Suprapubic skin (tissue), 3 donors: ENCODE measurements around the gene GRXCR1.

Experiments used
- POLR2AphosphoS5 ChIP-seq, 3 donors: sonication (generic); formaldehyde crosslinking; IDR thresholded peaks; one replicate each; pipeline ENCODE4 v1.6.1; 2017; ENCODE audit warnings: antibody characterized with exemption in 3 of 3
- TF ChIP-seq, protein P1 (sequence below), 2 donors: fragments of 200-600 bp in 1 of 2; fragments of 450-650 bp in 1 of 2; sonication (generic) in 1 of 2; IDR thresholded peaks; one replicate each; pipeline ENCODE4 v1.5.1; 2016 to 2019; ENCODE audit warnings: antibody characterized with exemption in 2 of 2, mild to moderate bottlenecking in 1 of 2, moderate library complexity in 1 of 2

DNA sequence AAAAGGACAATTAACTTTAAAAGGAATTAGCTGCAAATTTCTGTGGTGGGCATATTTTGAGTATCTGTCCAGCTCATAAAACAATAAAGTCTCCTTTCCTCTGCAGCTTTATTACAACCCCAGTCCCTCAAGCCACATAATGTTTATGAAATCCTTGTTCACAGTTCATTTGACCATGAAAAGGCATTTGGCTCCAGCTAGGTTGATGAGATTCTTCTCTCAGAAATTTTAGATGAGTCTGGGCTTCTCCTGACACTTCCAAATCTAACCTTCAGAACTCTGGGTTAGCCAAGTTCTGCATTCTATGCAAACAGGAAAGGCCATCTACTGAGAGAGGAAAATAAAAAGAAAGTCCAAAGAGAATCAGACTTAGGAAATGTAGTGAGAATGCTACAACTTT, 156.8 kb downstream of the GRXCR1 start:
- TF ChIP-seq, protein P1, sequence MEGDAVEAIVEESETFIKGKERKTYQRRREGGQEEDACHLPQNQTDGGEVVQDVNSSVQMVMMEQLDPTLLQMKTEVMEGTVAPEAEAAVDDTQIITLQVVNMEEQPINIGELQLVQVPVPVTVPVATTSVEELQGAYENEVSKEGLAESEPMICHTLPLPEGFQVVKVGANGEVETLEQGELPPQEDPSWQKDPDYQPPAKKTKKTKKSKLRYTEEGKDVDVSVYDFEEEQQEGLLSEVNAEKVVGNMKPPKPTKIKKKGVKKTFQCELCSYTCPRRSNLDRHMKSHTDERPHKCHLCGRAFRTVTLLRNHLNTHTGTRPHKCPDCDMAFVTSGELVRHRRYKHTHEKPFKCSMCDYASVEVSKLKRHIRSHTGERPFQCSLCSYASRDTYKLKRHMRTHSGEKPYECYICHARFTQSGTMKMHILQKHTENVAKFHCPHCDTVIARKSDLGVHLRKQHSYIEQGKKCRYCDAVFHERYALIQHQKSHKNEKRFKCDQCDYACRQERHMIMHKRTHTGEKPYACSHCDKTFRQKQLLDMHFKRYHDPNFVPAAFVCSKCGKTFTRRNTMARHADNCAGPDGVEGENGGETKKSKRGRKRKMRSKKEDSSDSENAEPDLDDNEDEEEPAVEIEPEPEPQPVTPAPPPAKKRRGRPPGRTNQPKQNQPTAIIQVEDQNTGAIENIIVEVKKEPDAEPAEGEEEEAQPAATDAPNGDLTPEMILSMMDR (IDR thresholded peaks at IDR 0.05), result no peak
- TF ChIP-seq POLR2AphosphoS5 (IDR thresholded peaks at IDR 0.05), result no peak
